Tibial artery (tissue), 4 donors: ENCODE measurements around the gene KYNU.
A peak's percentile ranks its signal among the peaks of the same experiment; 100 is the strongest.
"Not testable (repeated sequence)": the region's sequence is repeated elsewhere in the genome, so short reads cannot be mapped to it uniquely, and the experiment has no call there.

Source experiments
- DNase-seq, 2 donors: peaks; one replicate each; pipeline ENCODE4 v3.0.0-alpha.2; 2019
- H3K27ac ChIP-seq, 2 donors: fragments of 200-600 bp; sonication (generic) in 1 of 2; 1 replicate in 1 of 2; 2 replicates in 1 of 2; pipeline ENCODE4 v1.5.1; 2018 to 2019; ENCODE audit warnings: mild to moderate bottlenecking in 1 of 2
- H3K27me3 ChIP-seq, 2 donors: fragments of 200-600 bp; sonication (generic) in 1 of 2; one replicate each; pipeline versions ENCODE4 v1.5.1 to v1.6.0; 2016 to 2019
- H3K36me3 ChIP-seq, 3 donors: fragments of 200-600 bp; sonication (generic) in 2 of 3; one replicate each; pipeline ENCODE4 v1.5.1; 2016 to 2019; ENCODE audit warnings: mild to moderate bottlenecking in 2 of 3
- H3K4me1 ChIP-seq, 4 donors: fragments of 200-600 bp; sonication (generic) in 2 of 4; 1 replicate in 3 of 4; 2 replicates in 1 of 4; pipeline ENCODE4 v1.5.1; 2016 to 2019
- H3K4me3 ChIP-seq, 2 donors: fragments of 200-600 bp; sonication (generic) in 1 of 2; 1 replicate in 1 of 2; 2 replicates in 1 of 2; pipeline ENCODE4 v1.5.1; 2018 to 2019; ENCODE audit warnings: mild to moderate bottlenecking in 2 of 2
- H3K9me3 ChIP-seq, 3 donors: fragments of 200-600 bp; sonication (generic) in 1 of 3; one replicate each; pipeline ENCODE4 v1.5.1; 2016 to 2019
- CTCF ChIP-seq, 2 experiments: fragments of 200-600 bp in 1 of 2; fragments of 450-650 bp in 1 of 2; IDR thresholded peaks; one replicate each; pipeline ENCODE4 v1.5.1; 2017 to 2019; ENCODE audit warnings: antibody characterized with exemption in 2 of 2, mild to moderate bottlenecking in 1 of 2, moderate library complexity in 1 of 2
- intact Hi-C: fragments of 100-400 bp; cut with DNase I; formaldehyde crosslinking; loops from one replicate; pipeline ENCODE4 v1.15.0; 2023; ENCODE audit warnings: low total_unique reads

Gene KYNU

GRCh38 chr2:142867136-142867535, 10.3 kb upstream of the KYNU start:
- Histone ChIP-seq H3K4me1 (peaks cover 0 to 5% (median 0%) of the 10 kb centered on the region in 4 donors), H3K27me3 (no peaks in the 10 kb centered on the region), H3K4me3 (no peak overlapping the region), H3K27ac (no peak overlapping the region), H3K9me3 (no peaks in the 10 kb centered on the region), H3K36me3 (no peaks in the 10 kb centered on the region)
- intact Hi-C loops = no loop called here
- DNase-seq = no peak
- TF ChIP-seq CTCF (IDR thresholded peaks at IDR 0.05) = no peak

GRCh38 chr2:142868229-142868762, 9.2 kb upstream of the KYNU start:
- Histone ChIP-seq H3K4me1 (peaks cover 0 to 5% (median 0%) of the 10 kb centered on the region in 4 donors), H3K27me3 (no peaks in the 10 kb centered on the region), H3K36me3 (no peaks in the 10 kb centered on the region), H3K27ac (peak overlapping the region in 1 of 2 donors; percentile 37), H3K4me3 (no peak overlapping the region), H3K9me3 (no peaks in the 10 kb centered on the region)
- intact Hi-C loops = no loop called here
- no peak for TF ChIP-seq CTCF (IDR thresholded peaks at IDR 0.05)
- DNase-seq = peak; percentile 75 to 81

- intact Hi-C loops = not testable (repeated sequence)
These were observed 8.4 kb upstream of the KYNU start for GRCh38 chr2:142869065-142869460.

GRCh38 chr2:142869461-142870106, 7.9 kb upstream of the KYNU start:
- Histone ChIP-seq H3K36me3 (no peaks in the 10 kb centered on the region), H3K4me3 (no peak overlapping the region)
- TF ChIP-seq CTCF (IDR thresholded peaks at IDR 0.05) = no peak

More at GRCh38 chr2:142869065-142869460, 8.4 kb upstream of the KYNU start:
- not testable (repeated sequence) for DNase-seq, H3K27ac ChIP-seq, H3K27me3 ChIP-seq, H3K4me3 ChIP-seq, H3K9me3 ChIP-seq, H3K36me3 ChIP-seq, H3K4me1 ChIP-seq

GRCh38 chr2:142870526-142870925, 6.9 kb upstream of the KYNU start:
- no peak overlapping the region for H3K4me3 ChIP-seq
- no peak overlapping the region for H3K27ac ChIP-seq
- TF ChIP-seq CTCF (IDR thresholded peaks at IDR 0.05) = no peak
- intact Hi-C loops = no loop called here
- peaks cover 0 to 17% (median 0%) of the 10 kb centered on the region in 4 donors for H3K4me1 ChIP-seq
- no peaks in the 10 kb centered on the region for H3K36me3 ChIP-seq
- no peaks in the 10 kb centered on the region for H3K9me3 ChIP-seq
- DNase-seq = no peak
- no peaks in the 10 kb centered on the region for H3K27me3 ChIP-seq

More at GRCh38 chr2:142869461-142870106, 7.9 kb upstream of the KYNU start:
- no peaks in the 10 kb centered on the region for H3K9me3 ChIP-seq
- H3K27ac ChIP-seq = no peak overlapping the region
- no peak for DNase-seq
- intact Hi-C loops = no loop called here
- H3K4me1 ChIP-seq = peaks cover 0 to 13% (median 0%) of the 10 kb centered on the region in 4 donors
- H3K27me3 ChIP-seq = no peaks in the 10 kb centered on the region

GRCh38 chr2:142871396-142871795, 6.1 kb upstream of the KYNU start:
- intact Hi-C loops = no loop called here
- Histone ChIP-seq H3K4me1 (peaks cover 0 to 17% (median 0%) of the 10 kb centered on the region in 4 donors), H3K4me3 (no peak overlapping the region), H3K27ac (no peak overlapping the region), H3K9me3 (no peaks in the 10 kb centered on the region), H3K27me3 (no peaks in the 10 kb centered on the region), H3K36me3 (no peaks in the 10 kb centered on the region)
- DNase-seq = no peak
- TF ChIP-seq CTCF (IDR thresholded peaks at IDR 0.05) = no peak
